NCI-H2171 treated with DMSO at 0.1 percent for 48 hours (cell line): ENCODE results near the gene TFCP2L1.

Experiments used
- DNase-seq: peaks from one replicate; lab custom pipeline; 2025; lab: John Stamatoyannopoulos, UW

TFCP2L1 gene

DNA sequence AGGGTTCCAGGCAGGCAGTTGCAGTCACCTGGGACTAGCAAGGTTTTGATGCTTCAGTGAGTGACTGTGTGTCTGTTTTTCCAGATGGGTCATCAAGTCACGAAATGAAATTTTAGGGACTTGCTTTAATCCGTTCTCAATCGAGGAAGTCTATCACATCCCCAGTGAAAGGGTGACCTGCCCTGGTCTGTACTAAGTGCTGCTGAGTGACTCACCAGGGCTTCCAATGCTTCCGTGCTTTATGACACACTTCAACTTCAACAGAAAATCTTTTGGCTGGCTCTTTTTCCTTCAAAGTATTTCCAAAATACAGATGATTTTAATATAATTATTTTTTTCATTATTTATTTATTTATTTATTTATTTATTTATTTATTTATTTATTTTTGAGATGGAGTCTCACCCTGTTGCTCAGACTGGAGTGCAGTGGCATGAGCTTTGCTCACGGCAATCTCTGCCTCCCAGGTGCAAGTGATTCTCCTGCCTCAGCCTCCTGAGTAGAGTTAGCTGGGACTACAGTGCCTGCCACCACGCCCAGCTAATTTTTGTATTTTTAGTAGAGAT is 18.4 kb downstream of the TFCP2L1 start:
- peak; percentile 37 for DNase-seq

DNA sequence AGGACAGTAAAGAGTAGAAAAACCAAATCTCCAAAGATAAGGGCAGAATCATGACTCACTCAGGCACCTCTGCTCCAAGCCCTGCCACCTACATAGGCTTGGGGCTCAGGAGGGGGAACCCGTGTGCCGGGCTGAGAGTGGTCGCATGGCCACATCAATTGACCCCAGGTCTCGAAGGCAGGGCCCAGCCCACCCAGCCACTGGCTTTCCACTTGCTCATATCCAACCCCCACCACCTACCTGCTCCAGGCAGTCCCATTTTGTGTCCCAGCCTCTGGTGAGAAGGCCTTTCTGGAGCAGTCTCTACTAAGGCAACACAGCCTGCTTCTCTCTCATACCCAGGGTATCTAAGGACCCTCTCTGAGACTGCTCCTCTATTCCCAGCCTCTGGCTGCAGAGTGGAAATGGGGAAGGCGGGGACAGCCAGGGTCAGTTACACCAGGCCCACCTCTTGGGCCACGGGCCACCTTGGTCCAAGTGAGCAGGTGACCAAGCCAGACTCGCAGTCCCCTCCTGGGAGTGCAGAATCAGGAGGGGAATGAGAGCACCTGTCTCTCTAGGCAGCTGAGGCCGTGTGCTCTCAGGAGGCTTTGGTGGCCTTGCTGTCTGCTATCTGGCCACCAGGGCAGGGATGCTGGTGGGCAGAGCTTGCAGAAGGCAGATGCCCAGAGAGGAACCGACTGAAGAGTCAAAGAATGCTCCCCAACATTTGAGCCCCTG is 20.8 kb downstream of the TFCP2L1 start:
- no peak for DNase-seq

DNA sequence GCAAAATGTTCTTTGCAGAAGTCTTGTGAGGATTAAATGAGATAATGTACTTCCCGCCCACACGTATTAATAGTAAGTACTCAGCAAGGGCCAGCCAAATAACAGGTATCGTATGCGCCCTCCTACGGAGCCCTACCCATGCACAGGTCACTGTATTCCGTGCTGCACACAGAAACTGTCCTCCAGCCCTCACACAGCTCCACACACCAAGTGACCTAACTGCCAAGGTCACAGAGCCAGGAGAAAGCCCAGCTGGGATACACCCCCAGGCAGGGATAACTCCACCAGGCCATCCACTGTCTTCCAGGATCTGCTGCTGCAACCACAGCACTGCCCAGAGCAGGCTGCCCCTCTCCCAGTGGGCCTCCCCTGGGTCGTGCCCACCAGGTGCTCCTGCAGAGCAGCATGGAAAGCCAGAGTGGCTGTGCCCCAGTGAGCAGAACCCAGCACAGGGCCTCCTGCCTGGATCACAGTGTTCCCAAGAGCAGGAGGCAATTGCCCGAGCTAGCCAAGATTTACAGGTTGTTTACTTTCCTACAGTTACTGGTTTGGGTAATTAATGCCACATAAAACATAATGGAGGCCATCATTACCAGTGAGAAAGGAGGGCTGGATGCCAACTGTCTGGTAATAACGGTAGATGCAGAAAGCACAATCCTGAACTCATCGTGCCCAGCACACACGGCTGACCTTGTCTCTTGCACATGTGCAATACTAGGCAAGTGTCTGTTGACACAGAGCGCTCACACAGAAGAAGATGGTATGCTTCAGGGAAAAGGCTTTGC is 24.4 kb downstream of the TFCP2L1 start:
- peak; percentile 76 for DNase-seq

DNA sequence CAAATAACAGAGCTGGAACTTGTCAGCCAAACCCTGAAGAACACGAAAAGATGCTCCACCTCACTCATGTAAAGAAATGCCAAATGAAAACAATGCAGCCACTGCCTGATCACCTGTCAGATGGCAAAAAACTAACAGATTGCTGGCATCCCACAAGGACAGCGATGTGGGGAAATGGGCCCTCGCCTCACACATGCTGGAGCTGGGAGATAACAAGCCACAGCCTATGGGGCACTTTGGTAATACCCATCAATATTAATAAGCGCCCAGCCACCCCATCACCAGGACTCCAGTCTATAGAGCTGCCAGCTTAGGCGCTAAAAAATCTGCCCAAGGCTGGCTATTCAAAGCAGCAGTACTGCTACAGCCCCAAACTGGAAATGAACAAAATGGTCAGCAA is 27.0 kb downstream of the TFCP2L1 start:
- no peak for DNase-seq

DNA sequence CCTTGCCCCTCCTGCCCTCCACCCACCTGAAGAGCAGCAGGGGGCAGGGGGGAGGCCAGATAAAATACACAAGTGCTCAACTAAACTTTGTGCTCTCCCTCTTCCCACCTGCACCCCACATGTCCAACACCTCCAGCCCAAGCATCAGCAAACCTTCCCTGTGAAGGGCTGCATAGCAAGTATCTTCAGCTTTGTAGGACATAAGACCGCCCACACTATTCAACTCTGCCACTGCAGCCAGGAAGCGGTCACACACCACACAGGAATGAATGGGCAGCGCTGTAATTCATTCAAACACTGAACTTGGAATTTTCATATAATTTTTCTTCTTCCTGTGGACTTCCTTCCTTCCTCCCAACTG is 27.5 kb downstream of the TFCP2L1 start:
- no peak for DNase-seq

DNA sequence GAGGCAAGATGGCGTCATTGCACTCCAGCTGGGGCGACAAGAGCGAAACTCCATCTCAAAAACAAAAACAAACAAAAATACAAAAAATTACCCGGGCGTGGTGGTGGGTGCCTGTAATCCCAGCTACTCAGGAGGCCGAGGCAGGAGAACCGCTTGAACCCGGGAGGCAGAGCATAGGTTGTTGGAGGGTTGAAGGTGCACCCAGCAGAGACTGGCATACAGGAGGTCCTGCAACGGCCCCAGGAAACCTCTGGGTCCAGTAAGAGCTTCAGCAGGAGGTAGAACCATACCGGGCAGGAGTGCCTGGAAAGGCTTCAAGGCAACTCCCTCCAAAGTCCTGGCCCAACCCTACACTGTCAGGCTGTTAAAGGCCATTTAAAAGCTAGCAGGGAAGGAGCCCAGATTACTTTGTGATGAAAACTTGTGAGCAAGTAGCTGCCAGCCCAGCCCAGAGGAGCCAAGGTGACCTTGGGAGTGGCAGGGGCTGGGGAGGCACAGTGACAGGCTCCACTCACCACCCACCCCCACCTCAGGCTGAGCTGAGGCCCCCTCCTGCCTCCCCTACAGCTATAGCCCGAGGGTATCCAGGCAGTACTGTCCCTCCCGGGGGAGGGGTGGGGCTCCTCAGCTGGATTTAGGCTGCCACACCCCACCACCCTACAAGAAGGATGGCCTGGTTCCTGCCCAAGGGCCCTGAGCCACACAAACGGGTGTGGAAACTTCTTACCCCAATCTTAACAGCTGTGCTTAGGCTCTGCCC is 28.1 kb downstream of the TFCP2L1 start:
- no peak for DNase-seq

DNA sequence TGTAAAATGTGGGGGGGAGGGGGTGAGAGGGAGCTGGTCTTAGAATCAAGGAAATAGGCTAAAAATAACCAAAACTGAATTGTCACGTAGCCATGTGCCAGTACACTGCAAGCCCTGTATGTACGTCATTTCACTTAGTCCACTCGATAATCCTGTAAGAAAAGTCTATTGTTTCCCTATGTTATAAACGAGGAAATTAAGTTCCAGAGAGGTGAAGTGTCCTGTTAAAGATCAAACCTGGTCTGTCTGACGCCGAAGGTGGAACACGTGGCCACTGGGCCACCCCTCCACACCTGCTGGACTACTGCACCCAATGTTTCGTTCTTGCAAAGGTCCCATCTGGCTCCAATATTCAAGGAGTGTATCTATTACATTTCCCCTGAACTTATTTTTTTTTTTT is 29.6 kb downstream of the TFCP2L1 start:
- DNase-seq, result peak; percentile 92

DNA sequence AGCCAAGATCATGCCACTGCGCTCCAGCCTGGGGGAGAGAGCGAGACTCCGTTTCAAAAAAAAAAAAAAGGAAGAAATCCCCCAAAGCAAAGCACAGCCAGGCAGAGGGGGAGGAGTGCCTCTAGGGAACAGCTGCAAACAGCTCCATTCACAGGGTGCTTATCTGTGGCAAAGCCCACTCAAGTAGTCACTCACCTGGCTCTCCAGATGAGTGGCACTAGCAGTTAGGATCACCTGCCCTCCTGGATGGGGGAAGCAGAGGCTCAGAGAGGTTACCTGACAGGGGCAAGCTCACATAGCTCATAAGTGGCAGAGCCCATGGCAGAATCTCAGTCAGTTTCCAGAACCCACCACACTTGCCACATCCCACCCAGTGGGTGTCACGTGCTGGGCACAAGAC is 30.3 kb downstream of the TFCP2L1 start:
- DNase-seq, result peak; percentile 72

DNA sequence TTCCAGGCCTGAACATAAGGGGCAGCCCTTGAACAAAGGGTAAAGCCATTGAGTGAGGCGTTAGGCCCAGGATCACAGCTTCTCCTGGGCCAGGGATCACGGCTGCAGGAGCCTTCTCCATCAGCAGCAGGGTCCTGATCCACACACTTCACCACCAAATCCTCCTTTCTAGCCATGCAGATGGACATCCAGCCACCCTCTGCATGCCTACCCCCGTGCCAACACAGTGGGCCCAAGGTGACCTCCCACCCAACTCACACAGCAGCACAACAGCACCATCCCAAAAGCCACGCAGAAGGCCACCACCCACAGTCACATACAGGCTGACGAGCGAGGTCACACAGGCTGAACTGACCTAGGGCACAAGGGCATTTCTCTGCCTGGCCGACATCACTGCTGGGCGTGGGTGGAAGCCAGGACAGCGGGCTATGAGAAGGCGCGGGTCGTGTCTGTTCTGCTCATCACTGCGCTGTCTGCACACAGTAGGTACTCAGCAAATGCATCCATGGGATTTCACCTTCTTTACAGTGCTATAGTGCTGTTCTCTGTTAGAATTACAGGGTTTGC is 31.2 kb downstream of the TFCP2L1 start:
- DNase-seq, result no peak

DNA sequence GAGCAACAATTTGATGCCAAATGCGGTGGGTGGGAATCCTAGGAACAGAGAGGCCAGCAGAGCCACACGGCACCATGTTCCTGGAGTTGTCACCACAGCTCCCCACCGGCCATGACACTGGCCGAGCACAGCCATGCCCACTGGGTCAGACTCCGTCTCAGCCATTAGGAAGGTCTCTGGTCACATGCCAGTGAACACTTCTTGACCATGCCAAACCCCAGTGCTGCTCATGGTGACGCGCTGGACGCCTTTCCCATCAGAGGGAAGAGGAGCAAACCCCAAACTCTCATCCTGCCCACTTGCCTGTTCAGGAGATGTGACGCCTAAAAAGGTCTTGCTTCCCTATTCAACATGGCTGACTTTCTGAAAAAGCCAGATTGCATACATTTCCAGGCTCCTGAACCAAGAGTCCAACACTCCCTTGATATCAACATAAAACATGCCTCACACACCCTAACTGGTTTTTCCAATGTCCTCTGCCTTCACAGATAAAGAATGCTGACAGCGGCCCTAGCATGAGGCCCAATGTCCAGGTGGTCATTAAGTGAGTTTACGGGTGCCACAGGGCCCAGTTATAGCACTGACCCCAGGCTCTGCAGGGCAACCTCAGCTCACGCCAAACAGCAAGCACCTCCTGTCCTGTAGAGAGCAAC is 31.9 kb downstream of the TFCP2L1 start:
- no peak for DNase-seq

DNA sequence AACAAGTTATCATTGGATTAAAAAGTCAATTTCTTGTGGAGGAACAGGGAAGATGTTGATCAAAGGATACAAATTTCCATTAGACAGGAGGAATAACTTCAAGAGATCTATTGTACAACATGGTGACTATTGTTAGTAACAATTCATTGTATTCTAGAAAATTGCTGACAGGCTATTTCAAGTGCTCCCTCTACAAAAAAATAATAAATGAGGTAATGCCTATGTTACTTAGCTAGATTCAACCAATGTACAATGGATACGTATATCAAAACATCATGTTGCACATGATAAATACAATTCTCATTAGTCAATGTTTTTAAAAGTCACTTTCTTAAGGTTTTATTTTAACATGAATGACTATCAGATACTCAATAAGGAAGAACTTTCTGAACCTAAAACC is 33.5 kb downstream of the TFCP2L1 start:
- DNase-seq, result no peak

DNA sequence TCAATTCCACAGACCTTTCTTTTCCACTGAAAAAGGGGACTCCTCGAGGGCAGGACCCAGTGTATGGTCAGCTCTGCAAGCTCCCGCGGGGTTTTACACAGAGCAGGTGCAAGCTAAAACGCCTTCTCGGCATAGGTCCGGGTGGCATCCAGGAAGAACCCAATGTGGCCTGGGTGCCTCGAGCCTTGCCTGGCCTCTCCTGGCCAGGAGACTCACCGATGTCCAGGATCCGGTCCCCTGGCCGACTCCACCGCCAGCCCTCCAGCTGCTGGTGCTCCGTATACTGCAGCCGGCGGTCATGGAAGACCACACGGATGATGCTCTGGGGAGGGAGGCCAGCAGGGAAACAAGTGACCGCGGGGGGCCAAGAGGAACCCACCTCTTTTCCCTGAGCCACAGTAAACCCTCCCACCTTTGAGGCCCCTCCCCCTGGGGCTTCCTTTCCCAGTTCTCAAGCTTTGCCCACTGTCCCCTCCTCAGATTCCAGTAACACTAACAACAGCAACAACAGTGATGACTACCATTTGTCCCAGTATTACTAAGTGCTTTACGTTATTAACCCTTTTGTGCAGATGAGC is 36.1 kb downstream of the TFCP2L1 start:
- no peak for DNase-seq

DNA sequence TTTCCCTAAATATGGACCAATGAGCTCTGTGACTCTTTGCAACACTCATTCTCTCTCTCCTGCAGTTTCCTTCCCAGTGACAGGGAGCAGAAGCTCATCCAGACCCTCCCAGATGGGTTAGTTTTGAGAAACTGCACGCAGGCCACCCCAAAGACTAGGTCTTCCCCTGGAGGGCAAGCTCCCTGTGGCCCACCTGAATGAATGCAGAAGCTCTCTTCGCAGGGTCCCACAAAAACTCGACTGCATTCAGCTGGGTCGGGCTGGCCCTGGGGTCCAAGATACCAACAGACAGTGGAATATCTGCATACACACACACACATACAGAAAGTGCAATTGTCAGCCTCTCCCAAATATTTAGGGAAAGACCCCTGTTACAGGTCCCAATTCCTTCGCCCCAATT is 37.0 kb downstream of the TFCP2L1 start:
- no peak for DNase-seq

DNA sequence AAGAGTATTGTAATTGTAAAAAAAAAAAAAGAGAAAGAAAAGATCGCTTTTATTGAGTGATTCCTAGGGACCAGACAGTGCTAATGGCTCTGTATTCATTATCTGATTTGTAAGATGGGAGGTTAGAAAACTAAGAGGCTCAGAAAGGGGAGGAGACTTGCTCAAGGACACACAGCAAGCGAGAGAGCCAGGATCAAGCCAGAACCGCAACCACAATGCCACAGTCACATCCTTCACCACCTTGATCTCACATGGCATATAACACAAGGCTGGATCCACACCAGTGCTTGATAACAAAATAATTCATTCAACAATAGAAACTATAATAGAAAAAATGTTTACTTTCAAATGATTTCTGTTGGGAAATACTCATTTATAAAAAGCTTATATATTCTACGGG is 37.5 kb downstream of the TFCP2L1 start:
- no peak for DNase-seq

DNA sequence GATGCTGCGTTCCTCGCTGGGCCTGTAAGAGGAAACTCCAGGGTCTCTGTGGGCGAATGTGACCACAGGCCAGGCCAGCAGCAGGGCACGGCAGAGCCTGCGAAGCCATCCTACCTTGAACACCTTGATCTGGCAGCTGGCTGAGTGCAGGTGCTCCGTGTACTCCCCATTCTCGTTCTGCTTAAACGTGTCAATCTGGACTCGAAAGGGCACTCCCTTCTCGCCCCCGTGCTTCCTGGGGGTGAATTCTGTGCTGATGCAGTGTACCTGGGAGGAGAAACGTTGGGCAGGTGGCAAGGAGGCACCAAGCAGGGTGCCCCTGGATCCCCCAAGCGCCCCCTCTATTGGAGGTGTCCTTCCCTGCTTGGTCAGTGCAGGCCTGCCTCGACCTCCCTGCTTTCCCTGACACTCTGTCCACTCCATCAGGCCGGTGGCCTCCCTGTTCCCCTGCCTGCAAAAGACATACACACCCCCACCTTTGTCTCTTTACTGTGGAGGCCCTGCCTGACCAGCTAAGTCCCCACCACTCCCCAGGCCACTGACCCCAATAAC is 38.2 kb downstream of the TFCP2L1 start:
- DNase-seq, result no peak

DNA sequence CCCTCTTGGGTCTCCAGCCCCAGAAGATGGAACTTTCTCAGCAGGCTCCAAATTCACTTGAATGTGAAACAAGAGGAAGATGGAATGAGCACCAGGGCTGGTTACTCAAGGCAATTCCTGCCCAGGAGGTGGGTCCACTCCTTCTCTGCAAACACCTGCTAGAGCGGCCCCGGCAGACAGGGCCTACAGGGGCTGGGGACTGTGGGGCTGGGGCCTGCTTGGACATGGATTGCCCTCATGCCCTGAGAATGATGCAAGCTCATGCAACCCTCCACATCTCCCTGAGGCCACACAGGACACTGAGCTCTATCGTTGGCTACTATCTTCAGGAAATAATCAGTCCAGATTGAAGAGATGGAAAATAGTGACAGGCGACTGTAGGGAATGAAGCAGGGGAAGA is 39.1 kb downstream of the TFCP2L1 start:
- no peak for DNase-seq

DNA sequence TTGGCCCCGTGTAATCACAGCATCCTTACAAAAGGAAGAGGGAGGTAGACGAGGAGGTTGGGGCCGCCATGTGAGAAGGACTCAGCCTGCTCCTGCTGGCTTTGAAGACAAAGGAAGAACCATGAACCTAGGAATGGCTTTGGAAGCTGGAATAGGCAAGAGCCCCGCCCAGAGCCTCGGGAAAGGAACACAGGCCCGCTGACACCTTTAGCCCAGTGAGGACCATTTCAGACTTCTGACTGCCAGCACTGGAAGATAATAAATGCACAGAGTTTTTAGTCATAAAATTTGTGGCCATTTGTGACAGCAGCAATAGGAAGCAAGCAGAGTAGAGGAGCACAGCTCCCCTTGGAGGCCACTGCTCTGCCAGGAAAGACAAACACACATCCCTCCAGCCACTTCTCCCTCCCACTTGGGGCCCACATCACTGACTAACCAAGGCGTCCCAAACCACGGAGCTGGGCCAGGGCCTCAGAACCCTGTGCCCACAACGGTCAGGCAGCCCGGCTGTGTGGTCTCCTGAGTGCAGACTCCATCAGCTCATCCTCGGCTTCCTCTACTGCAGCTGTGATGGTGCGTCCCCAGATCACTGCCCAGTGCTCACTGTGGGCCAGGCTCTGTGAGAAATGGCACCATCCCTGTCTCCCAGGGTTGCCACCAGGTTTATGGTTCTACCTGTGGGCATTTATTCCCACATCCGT is 39.7 kb downstream of the TFCP2L1 start:
- DNase-seq, result no peak

DNA sequence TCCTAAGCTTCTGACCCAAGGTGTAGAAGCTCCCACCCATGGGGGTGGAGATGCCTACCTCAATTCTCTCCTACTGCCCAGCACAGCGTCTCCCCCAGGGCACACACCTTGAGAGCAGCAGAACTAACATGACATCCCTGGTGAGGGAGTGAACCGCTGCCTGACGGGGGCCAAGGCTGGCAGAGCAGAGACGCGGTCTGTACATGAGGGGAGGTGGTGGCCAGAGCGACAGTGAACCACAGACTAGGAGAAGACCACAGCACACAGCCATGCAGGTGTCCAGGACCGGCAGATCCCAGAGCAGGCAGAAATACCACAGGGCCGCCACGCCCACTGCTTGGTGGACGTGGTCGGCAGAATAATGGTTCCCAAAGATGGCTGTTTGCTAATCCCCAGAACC is 40.4 kb downstream of the TFCP2L1 start:
- DNase-seq, result no peak

DNA sequence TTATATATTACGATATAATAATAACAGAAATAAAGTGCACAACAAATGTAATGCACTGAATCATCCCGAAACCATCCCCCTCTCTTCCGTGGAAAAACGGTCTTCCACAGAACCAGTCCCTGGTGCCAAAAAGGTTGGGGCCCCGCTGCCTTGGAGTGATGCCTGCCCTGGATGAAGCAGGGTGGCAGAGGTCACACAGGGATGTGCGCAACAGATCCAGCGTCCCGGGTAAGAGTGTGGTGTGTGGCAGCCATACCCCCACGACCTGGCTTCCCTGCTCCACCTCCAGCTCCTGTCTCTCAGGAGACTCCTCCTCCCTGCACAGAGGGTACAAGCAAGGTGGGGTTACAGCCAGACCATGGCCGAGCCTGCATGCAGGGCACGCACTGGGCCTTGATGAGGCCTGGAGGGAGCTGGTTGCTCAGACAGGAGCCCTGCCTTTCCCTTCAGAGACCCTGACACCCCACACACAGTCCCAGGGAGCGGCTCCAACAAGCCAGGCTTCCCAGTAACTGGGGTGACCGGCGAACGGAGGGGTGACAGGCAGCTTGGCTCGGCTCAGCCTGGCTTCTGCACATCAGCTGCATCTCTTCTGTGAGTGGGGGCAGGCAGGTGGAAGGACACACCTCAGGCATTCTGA is 41.1 kb downstream of the TFCP2L1 start:
- no peak for DNase-seq

DNA sequence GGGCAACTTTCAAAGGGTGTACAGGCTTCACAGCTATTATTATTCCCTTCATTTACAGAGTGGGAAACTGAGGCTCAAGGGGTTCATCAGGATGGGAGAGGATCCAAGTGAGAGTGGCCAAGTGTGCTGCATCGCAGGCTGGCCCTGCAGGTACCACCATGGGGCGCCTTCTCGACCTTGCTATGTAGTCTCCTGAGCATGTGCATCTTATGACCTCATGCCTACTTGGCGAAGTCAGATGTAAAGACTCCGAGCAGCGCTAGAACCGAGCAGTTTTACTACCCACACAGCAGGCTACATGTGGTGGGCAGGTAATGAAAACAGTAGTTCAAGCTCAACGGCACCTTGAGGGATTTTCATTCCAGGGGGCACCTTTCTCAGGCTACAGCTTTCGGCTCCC is 42.0 kb downstream of the TFCP2L1 start:
- no peak for DNase-seq
